Thyroid gland (tissue), 4 donors: ENCODE measurements around the gene DES.

Experiments
- POLR2A ChIP-seq, 2 donors: fragments of 450-650 bp; IDR thresholded peaks; one replicate each; pipeline ENCODE4 v1.6.1; 2017; ENCODE audit warnings: antibody characterized with exemption in 2 of 2, mild to moderate bottlenecking in 2 of 2, moderate library complexity in 1 of 2
- TF ChIP-seq, protein P1 (sequence below), 6 experiments: fragments of 200-600 bp in 3 of 6; fragments of 450-650 bp in 3 of 6; sonication (generic) in 3 of 6; IDR thresholded peaks; one replicate each; pipeline ENCODE4 v1.5.1; 2016 to 2019; ENCODE audit warnings: antibody characterized with exemption in 6 of 6, mild to moderate bottlenecking in 2 of 6, inconsistent platforms in 1 of 6, moderate library complexity in 1 of 6

DNA sequence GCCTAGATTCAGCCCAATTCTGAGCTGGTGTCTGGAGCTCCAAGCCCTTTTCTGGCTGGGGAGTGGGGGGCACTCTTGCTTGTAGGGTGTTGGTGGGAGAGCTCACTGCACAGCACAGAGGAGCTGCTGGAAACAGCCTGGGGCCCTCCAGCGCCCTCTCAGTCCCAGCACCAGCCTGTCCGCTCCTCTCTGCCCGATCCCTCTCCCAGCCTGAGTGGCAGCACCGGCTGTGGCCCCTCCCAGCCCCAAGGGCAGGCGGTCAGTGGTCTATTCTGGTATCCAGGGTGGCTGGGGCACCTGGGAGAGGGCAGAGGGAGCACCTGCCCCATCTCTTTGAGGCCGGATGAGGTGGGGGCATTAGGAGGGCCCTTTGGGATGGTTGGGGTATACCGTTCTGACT is 13.2 kb upstream of the DES start:
- TF ChIP-seq, protein P1, sequence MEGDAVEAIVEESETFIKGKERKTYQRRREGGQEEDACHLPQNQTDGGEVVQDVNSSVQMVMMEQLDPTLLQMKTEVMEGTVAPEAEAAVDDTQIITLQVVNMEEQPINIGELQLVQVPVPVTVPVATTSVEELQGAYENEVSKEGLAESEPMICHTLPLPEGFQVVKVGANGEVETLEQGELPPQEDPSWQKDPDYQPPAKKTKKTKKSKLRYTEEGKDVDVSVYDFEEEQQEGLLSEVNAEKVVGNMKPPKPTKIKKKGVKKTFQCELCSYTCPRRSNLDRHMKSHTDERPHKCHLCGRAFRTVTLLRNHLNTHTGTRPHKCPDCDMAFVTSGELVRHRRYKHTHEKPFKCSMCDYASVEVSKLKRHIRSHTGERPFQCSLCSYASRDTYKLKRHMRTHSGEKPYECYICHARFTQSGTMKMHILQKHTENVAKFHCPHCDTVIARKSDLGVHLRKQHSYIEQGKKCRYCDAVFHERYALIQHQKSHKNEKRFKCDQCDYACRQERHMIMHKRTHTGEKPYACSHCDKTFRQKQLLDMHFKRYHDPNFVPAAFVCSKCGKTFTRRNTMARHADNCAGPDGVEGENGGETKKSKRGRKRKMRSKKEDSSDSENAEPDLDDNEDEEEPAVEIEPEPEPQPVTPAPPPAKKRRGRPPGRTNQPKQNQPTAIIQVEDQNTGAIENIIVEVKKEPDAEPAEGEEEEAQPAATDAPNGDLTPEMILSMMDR (IDR thresholded peaks at IDR 0.05) = no peak
- TF ChIP-seq POLR2A (IDR thresholded peaks at IDR 0.05) = no peak
